SKM-1 (cell line): ENCODE measurements around the gene LYPD6.
A peak's percentile ranks its signal among the peaks of the same experiment; 100 is the strongest.
"Not testable (repeated sequence)": the region's sequence is repeated elsewhere in the genome, so short reads cannot be mapped to it uniquely, and the experiment has no call there.

ENCODE experiments used
- DNase-seq: peaks from one replicate; lab custom pipeline; 2025; ENCODE audit not compliant: unreplicated experiment; lab: John Stamatoyannopoulos, UW

Gene LYPD6

GRCh38 chr2:149330127-149331022, at the start of gene LYPD6:
Gene LYPD6 (plus strand): TSS chr2:149330587. CDS start chr2:149437709, 107,122 bp downstream.
- peak; percentile 38 for DNase-seq

- no peak for DNase-seq
Observed at GRCh38 chr2:149281441-149281840, 48.9 kb upstream of the LYPD6 start.

- peak; percentile 27 for DNase-seq
Observed at GRCh38 chr2:149290662-149291061, 39.7 kb upstream of the LYPD6 start.

GRCh38 chr2:149291881-149292280, 38.5 kb upstream of the LYPD6 start:
- DNase-seq = no peak

GRCh38 chr2:149296031-149296430, 34.4 kb upstream of the LYPD6 start:
- DNase-seq = no peak

- no peak for DNase-seq
Observed at GRCh38 chr2:149307014-149307413, 23.4 kb upstream of the LYPD6 start.

- DNase-seq = no peak
Observed at GRCh38 chr2:149310349-149310748, 20.0 kb upstream of the LYPD6 start.

GRCh38 chr2:149312039-149312438, 18.3 kb upstream of the LYPD6 start:
- no peak for DNase-seq

GRCh38 chr2:149313512-149313972, 16.8 kb upstream of the LYPD6 start:
- peak; percentile 24 for DNase-seq

- no peak for DNase-seq
Observed at GRCh38 chr2:149314687-149315086, 15.7 kb upstream of the LYPD6 start.

GRCh38 chr2:149315461-149315860, 14.9 kb upstream of the LYPD6 start:
- no peak for DNase-seq

GRCh38 chr2:149318566-149318965, 11.8 kb upstream of the LYPD6 start:
- not testable (repeated sequence) for DNase-seq

GRCh38 chr2:149320362-149320761, 10.0 kb upstream of the LYPD6 start:
- DNase-seq = no peak

GRCh38 chr2:149329068-149329467, 1.3 kb upstream of the LYPD6 start:
- DNase-seq = peak; percentile 52

- no peak for DNase-seq
Observed at GRCh38 chr2:149329489-149330126, 779 bp upstream of the LYPD6 start.

- no peak for DNase-seq
Observed at GRCh38 chr2:149331023-149331400, 625 bp downstream of the LYPD6 start.

GRCh38 chr2:149332364-149332763, 2.0 kb downstream of the LYPD6 start:
- no peak for DNase-seq

- no peak for DNase-seq
Observed at GRCh38 chr2:149333636-149334035, 3.2 kb downstream of the LYPD6 start.

- DNase-seq = no peak
Observed at GRCh38 chr2:149334156-149334555, 3.8 kb downstream of the LYPD6 start.

- no peak for DNase-seq
Observed at GRCh38 chr2:149339324-149339723, 8.9 kb downstream of the LYPD6 start.

GRCh38 chr2:149342509-149342908, 12.1 kb downstream of the LYPD6 start:
- no peak for DNase-seq

GRCh38 chr2:149344105-149344504, 13.7 kb downstream of the LYPD6 start:
- DNase-seq = no peak
